Measurements from ENCODE around the gene TTYH3. TPM values are rescaled to one million over a fixed set of nuclear protein-coding genes. Genes with fewer than 3 reads are reported as not detected.
A peak's percentile ranks its signal among the peaks of the same experiment; 100 is the strongest.

The TTYH3 gene
- total and polyA plus RNA-seq, 2 of the 13 experiments (the other 11 are each of a cell fraction or from before 2014, with no cell fraction given): 26.3 to 50.0 TPM

DNA sequence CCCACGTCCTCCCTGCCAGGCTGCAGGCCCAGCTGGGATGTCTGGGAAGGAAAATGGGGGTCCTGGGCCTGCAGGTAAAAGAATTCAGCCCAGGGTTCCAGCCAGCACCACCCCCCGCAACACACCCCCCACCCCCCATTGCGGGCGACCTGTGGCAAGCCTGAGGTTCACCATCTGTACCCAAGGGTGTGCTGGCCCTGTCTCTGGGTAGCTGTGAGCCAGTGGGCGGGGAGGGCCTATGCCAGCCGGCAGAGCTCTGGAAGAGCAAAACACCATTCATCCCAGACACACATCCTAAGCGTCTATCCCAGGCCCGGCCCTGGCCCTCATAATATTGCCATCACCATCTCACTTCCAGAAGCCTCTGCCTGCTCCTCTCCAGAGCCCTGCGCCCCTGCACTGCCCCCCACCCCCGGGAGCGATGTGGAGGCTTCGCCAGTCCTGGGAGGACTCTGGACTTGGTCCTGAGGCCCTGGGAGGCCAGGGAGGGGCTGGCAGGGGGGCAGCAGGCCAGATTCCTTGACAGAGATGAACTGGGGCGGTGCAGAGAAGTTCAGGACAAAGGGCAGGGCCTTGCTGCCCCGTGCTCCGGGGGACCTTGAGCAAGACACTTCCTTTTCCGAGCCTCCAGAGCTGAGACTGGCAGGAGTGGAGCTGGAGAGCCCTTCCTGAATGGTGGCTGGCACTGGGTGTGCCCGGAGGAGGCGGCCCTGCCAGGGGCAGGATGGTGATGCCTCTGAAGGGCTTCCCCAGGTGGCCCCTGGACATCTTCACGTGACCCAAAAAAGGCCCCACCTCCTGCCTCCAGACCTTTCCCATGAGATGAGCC, 8.7 kb upstream of the TTYH3 start (continued):
- no peak for TF ChIP-seq ELF4 (CRISPR knock-in tag; IDR thresholded peaks at IDR 0.05; ENCODE audit: borderline replicate concordance)
- peak; percentile 74; the same call in 1 of the 2 replicates for TF ChIP-seq TARDBP (CRISPR knock-in tag; IDR thresholded peaks at IDR 0.05)
- no peak for TF ChIP-seq ZFP36L1 (CRISPR knock-in tag; IDR thresholded peaks at IDR 0.05)
- TF ChIP-seq ATAD3A (CRISPR knock-in tag; IDR thresholded peaks at IDR 0.05): no peak
- no peak for TF ChIP-seq ZKSCAN1 (IDR thresholded peaks at IDR 0.05; ENCODE audit: low read length)
- no peak for TF ChIP-seq MTERF4 (CRISPR knock-in tag; IDR thresholded peaks at IDR 0.05)
- 0 out of 2 replicates have a peak, but pooled peaks have one; percentile 39 for TF ChIP-seq THAP8 (CRISPR knock-in tag; IDR thresholded peaks at IDR 0.05; ENCODE audit: borderline replicate concordance)
- TF ChIP-seq ZNF605 (CRISPR knock-in tag; IDR thresholded peaks at IDR 0.05): no peak; the same call in 1 of the 2 replicates
- no peak for TF ChIP-seq CC2D1A (CRISPR knock-in tag; IDR thresholded peaks at IDR 0.05)
- TF ChIP-seq ZNF773 (CRISPR knock-in tag; IDR thresholded peaks at IDR 0.05; ENCODE audit: borderline replicate concordance): no peak
- TF ChIP-seq PHF20 (CRISPR knock-in tag; IDR thresholded peaks at IDR 0.05): 0 out of 2 replicates have a peak, but pooled peaks have one; percentile 23
- peak; percentile 71 for TF ChIP-seq AGO2 (optimal IDR thresholded peaks at IDR 0.05; ENCODE audit: low read depth, low read length)
- peak; percentile 45; a peak in 1 of 4 replicates for TF ChIP-seq HMGXB4 (CRISPR knock-in tag; IDR thresholded peaks at IDR 0.05; ENCODE audit: borderline replicate concordance in 1 of 2, low read depth in 1 of 2)
- TF ChIP-seq ZKSCAN5 (CRISPR knock-in tag; IDR thresholded peaks at IDR 0.05): no peak
- TF ChIP-seq ZNF564 (CRISPR knock-in tag; IDR thresholded peaks at IDR 0.05): peak; percentile 74
- peak; percentile 66; the same call in 1 of the 2 replicates for TF ChIP-seq MAF1 (CRISPR knock-in tag; IDR thresholded peaks at IDR 0.05; ENCODE audit: borderline replicate concordance)
- peak; percentile 94 for TF ChIP-seq ZBTB7B (CRISPR knock-in tag; IDR thresholded peaks at IDR 0.05)
- TF ChIP-seq ZNF549 (CRISPR knock-in tag; IDR thresholded peaks at IDR 0.05): no peak
- peak; percentile 67; the same call in 1 of the 2 replicates for TF ChIP-seq ZNF589 (CRISPR knock-in tag; conservative IDR thresholded peaks at IDR 0.05)
- no peak for TF ChIP-seq ZNF280B (CRISPR knock-in tag; IDR thresholded peaks at IDR 0.05; ENCODE audit: borderline replicate concordance)
- peak; percentile 39; the same call in 1 of the 2 replicates for TF ChIP-seq ZNF607 (CRISPR knock-in tag; IDR thresholded peaks at IDR 0.05; ENCODE audit: borderline replicate concordance)
- no peak for TF ChIP-seq RFX1 (IDR thresholded peaks at IDR 0.05)
- 0 out of 2 replicates have a peak, but pooled peaks have one; percentile 30 for TF ChIP-seq ZIK1 (CRISPR knock-in tag; IDR thresholded peaks at IDR 0.05; ENCODE audit: borderline replicate concordance, low read depth)
- no peak for TF ChIP-seq ZNF468 (CRISPR knock-in tag; IDR thresholded peaks at IDR 0.05)
- TF ChIP-seq SNAPC2 (CRISPR knock-in tag; IDR thresholded peaks at IDR 0.05): no peak
- no peak for TF ChIP-seq ZNF124 (CRISPR knock-in tag; IDR thresholded peaks at IDR 0.05)

Data from HepG2 (cell line).